ENCODE data around the gene HSP90AB1. TPM values are rescaled to one million over a fixed set of nuclear protein-coding genes. Genes with fewer than 3 reads are reported as not detected.

The HSP90AB1 gene
- total and polyA plus RNA-seq, 2 donors = 220 to 600 TPM

- DNase-seq (ENCODE audit: extremely low spot score) = no peak
- H3K36me3 ChIP-seq (ENCODE audit: insufficient read depth) = no peaks in the 10 kb centered on the region
- WGBS = 35% methylated on average over 16 of the region's 16 CpGs
- no peak overlapping the region for H3K27ac ChIP-seq (ENCODE audit: low read depth)
- H3K4me1 ChIP-seq (ENCODE audit: insufficient read depth) = no peaks in the 10 kb centered on the region
- H3K4me3 ChIP-seq (ENCODE audit: low read depth, low read length) = no peak overlapping the region
Measured at GRCh38 chr6:44217332-44218143, 29.4 kb upstream of the HSP90AB1 start.

GRCh38 chr6:44219053-44219814 is 27.7 kb upstream of the HSP90AB1 start:
- H3K27ac ChIP-seq (ENCODE audit: low read depth) = peak overlapping the region; percentile 55
- DNase-seq (ENCODE audit: extremely low spot score) = no peak
- peak overlapping the region; percentile 39 for H3K4me3 ChIP-seq (ENCODE audit: low read depth, low read length)
- 2% methylated on average over 45 of the region's 45 CpGs for WGBS
- no peaks in the 10 kb centered on the region for H3K4me1 ChIP-seq (ENCODE audit: insufficient read depth)
- H3K36me3 ChIP-seq (ENCODE audit: insufficient read depth) = no peaks in the 10 kb centered on the region

- no peak for DNase-seq (ENCODE audit: extremely low spot score)
- H3K36me3 ChIP-seq (ENCODE audit: insufficient read depth) = no peaks in the 10 kb centered on the region
- peak overlapping the region; percentile 39 for H3K4me3 ChIP-seq (ENCODE audit: low read depth, low read length)
- WGBS = 63% methylated on average over 28 of the region's 28 CpGs
- no peak overlapping the region for H3K27ac ChIP-seq (ENCODE audit: low read depth)
- no peaks in the 10 kb centered on the region for H3K4me1 ChIP-seq (ENCODE audit: insufficient read depth)
Measured at GRCh38 chr6:44219815-44220784, 26.8 kb upstream of the HSP90AB1 start.

GRCh38 chr6:44220913-44221290 is 26.0 kb upstream of the HSP90AB1 start:
- peak overlapping the region; percentile 28 for H3K27ac ChIP-seq (ENCODE audit: low read depth)
- 84% methylated on average over 4 of the region's 4 CpGs for WGBS
- H3K4me3 ChIP-seq (ENCODE audit: low read depth, low read length) = no peak overlapping the region
- H3K4me1 ChIP-seq (ENCODE audit: insufficient read depth) = no peaks in the 10 kb centered on the region
- no peak for DNase-seq (ENCODE audit: extremely low spot score)
- H3K36me3 ChIP-seq (ENCODE audit: insufficient read depth) = no peaks in the 10 kb centered on the region

- Histone ChIP-seq H3K36me3 (ENCODE audit: insufficient read depth) (no peaks in the 10 kb centered on the region), H3K4me1 (ENCODE audit: insufficient read depth) (no peaks in the 10 kb centered on the region), H3K4me3 (ENCODE audit: low read depth, low read length) (no peak overlapping the region), H3K27ac (ENCODE audit: low read depth) (peak overlapping the region; percentile 57)
- no peak for DNase-seq (ENCODE audit: extremely low spot score)
- 4% methylated on average over 4 of the region's 4 CpGs for WGBS
Measured at GRCh38 chr6:44221291-44221960, 25.5 kb upstream of the HSP90AB1 start.

- 91% methylated on average over 2 of the region's 2 CpGs for WGBS
- H3K4me3 ChIP-seq (ENCODE audit: low read depth, low read length) = no peak overlapping the region
- DNase-seq (ENCODE audit: extremely low spot score) = no peak
- H3K4me1 ChIP-seq (ENCODE audit: insufficient read depth) = no peaks in the 10 kb centered on the region
- no peaks in the 10 kb centered on the region for H3K36me3 ChIP-seq (ENCODE audit: insufficient read depth)
- peak overlapping the region; percentile 57 for H3K27ac ChIP-seq (ENCODE audit: low read depth)
Measured at GRCh38 chr6:44221961-44222335, 25.0 kb upstream of the HSP90AB1 start.

GRCh38 chr6:44222486-44223318 is 24.2 kb upstream of the HSP90AB1 start:
- no peaks in the 10 kb centered on the region for H3K36me3 ChIP-seq (ENCODE audit: insufficient read depth)
- no peaks in the 10 kb centered on the region for H3K4me1 ChIP-seq (ENCODE audit: insufficient read depth)
- no peak for DNase-seq (ENCODE audit: extremely low spot score)
- H3K27ac ChIP-seq (ENCODE audit: low read depth) = peak overlapping the region; percentile 63
- peak overlapping the region; percentile 48 for H3K4me3 ChIP-seq (ENCODE audit: low read depth, low read length)
- WGBS = 27% methylated on average over 26 of the region's 26 CpGs

GRCh38 chr6:44223319-44224028 is 23.4 kb upstream of the HSP90AB1 start, which contains the start of gene SLC29A1:
SLC29A1 (plus strand) TSS chr6:44223595; CDS start chr6:44227314, 3,719 bp downstream.
- Histone ChIP-seq H3K4me1 (ENCODE audit: insufficient read depth) (no peaks in the 10 kb centered on the region), H3K36me3 (ENCODE audit: insufficient read depth) (no peaks in the 10 kb centered on the region), H3K27ac (ENCODE audit: low read depth) (peak within 1 kb of the TSS; percentile 63), H3K4me3 (ENCODE audit: low read depth, low read length) (peak within 1 kb of the TSS; percentile 48)
- DNase-seq (ENCODE audit: extremely low spot score) = no peak
- 1% methylated on average over 72 of the region's 73 CpGs for whole genome bisulfite sequencing

- H3K36me3 ChIP-seq (ENCODE audit: insufficient read depth) = no peaks in the 10 kb centered on the region
- H3K4me1 ChIP-seq (ENCODE audit: insufficient read depth) = no peaks in the 10 kb centered on the region
- H3K4me3 ChIP-seq (ENCODE audit: low read depth, low read length) = peak overlapping the region; percentile 48
- DNase-seq (ENCODE audit: extremely low spot score) = no peak
- 11% methylated on average over 18 of the region's 18 CpGs for WGBS
- H3K27ac ChIP-seq (ENCODE audit: low read depth) = no peak overlapping the region
Measured at GRCh38 chr6:44224029-44224964, 22.6 kb upstream of the HSP90AB1 start.

GRCh38 chr6:44224965-44225305 is 22.0 kb upstream of the HSP90AB1 start:
- Histone ChIP-seq H3K4me1 (ENCODE audit: insufficient read depth) (no peaks in the 10 kb centered on the region), H3K36me3 (ENCODE audit: insufficient read depth) (no peaks in the 10 kb centered on the region), H3K4me3 (ENCODE audit: low read depth, low read length) (no peak overlapping the region), H3K27ac (ENCODE audit: low read depth) (no peak overlapping the region)
- DNase-seq (ENCODE audit: extremely low spot score) = no peak
- WGBS = 90% methylated on average over 4 of the region's 4 CpGs
